ENCODE results near the gene FKBP5. TPM values are rescaled to one million over a fixed set of nuclear protein-coding genes. Genes with fewer than 3 reads are reported as not detected.
"Not testable (repeated sequence)": the region's sequence is repeated elsewhere in the genome, so short reads cannot be mapped to it uniquely, and the experiment has no call there.

The FKBP5 gene
- total RNA-seq, 1 donor from 2014 or later = 246 TPM

DNA sequence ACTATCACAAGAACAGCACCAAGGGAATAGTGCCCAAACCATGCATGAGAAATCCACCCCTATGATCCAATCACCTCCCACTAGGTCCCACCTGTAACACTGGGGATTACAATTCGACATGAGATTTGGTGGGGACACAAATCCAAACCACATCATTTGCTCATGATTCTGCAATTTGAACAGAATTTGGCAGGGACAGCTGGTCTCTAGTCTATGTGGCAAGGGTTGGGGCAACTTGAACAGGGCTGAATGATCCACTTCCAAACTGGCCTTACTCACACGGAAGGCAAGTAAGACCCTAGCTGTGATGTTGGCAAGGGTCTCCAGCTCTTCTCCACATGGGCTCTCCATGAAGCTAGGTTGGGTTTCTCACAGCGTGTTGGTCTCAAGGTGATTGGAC, 10.1 kb upstream of the FKBP5 start:
- DNase-seq (ENCODE audit: extremely low spot score in 2 of 2) = no peak
- intact Hi-C loops (cut with DNase I) = no loop called here
- TF ChIP-seq POLR2A (IDR thresholded peaks at IDR 0.05) (no peak), POLR2AphosphoS5 (IDR thresholded peaks at IDR 0.05; ENCODE audit: insufficient read depth in 1 of 2, low read depth in 1 of 2) (no peak)
- TF ChIP-seq, protein P1, sequence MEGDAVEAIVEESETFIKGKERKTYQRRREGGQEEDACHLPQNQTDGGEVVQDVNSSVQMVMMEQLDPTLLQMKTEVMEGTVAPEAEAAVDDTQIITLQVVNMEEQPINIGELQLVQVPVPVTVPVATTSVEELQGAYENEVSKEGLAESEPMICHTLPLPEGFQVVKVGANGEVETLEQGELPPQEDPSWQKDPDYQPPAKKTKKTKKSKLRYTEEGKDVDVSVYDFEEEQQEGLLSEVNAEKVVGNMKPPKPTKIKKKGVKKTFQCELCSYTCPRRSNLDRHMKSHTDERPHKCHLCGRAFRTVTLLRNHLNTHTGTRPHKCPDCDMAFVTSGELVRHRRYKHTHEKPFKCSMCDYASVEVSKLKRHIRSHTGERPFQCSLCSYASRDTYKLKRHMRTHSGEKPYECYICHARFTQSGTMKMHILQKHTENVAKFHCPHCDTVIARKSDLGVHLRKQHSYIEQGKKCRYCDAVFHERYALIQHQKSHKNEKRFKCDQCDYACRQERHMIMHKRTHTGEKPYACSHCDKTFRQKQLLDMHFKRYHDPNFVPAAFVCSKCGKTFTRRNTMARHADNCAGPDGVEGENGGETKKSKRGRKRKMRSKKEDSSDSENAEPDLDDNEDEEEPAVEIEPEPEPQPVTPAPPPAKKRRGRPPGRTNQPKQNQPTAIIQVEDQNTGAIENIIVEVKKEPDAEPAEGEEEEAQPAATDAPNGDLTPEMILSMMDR (IDR thresholded peaks at IDR 0.05) = no peak
- no peaks in the 10 kb centered on the region for H3K4me1 ChIP-seq
- no peak overlapping the region for H3K27ac ChIP-seq
- H3K9me3 ChIP-seq = no peaks in the 10 kb centered on the region
- H3K4me3 ChIP-seq = no peak overlapping the region
- no peaks in the 10 kb centered on the region for H3K27me3 ChIP-seq
- no peaks in the 10 kb centered on the region for H3K36me3 ChIP-seq

DNA sequence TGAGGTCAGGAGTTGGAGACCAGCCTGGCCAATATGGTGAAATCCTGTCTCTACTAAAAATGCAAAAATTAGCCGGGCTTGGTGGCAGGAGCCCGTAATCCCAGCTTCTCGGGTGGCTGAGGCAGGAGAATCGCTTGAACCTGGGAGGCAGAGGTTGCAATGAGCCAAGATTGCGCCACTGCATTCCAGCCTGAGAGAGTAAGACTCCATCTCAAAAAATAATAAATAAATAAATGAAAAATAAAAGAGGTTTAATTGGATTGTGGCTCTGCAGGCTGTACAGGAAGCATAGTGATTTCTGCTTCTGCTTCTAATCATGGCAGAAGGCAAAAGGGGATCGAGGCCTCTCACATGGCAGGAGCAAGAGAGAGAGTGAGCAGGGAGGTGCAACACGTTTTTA, 9.7 kb upstream of the FKBP5 start:
- intact Hi-C loops (cut with DNase I); H3K4me1 ChIP-seq: not testable (repeated sequence)

DNA sequence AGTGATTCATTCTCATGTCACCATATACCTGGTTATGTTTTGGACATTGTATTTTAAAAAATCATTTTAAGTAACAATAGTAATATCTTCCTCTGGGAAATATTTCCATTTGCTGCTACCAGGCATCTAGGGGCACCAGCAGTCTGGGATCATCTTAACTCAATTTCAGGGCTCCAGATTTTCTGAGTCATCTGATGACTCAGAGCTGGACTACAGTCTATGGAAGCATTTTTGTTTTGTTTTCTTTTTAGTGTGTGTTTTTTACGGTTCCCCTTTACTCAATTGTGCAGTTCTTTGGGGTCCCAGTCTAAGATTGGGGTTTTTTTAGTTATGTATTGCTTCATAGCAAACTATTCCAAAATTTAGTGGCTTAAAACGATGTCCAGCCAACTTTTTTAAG, 5.7 kb upstream of the FKBP5 start:
- DNase-seq (ENCODE audit: extremely low spot score in 2 of 2) = no peak
- Histone ChIP-seq H3K27ac (no peak overlapping the region), H3K27me3 (no peaks in the 10 kb centered on the region), H3K9me3 (no peaks in the 10 kb centered on the region), H3K36me3 (no peaks in the 10 kb centered on the region), H3K4me1 (peaks cover 15% of the 10 kb centered on the region), H3K4me3 (no peak overlapping the region)
- TF ChIP-seq POLR2A (IDR thresholded peaks at IDR 0.05) = no peak
- TF ChIP-seq, protein P1 (IDR thresholded peaks at IDR 0.05) = no peak
- no peak for TF ChIP-seq POLR2AphosphoS5 (IDR thresholded peaks at IDR 0.05; ENCODE audit: insufficient read depth in 1 of 2, low read depth in 1 of 2)
- intact Hi-C loops (cut with DNase I) = no loop called here

More for the DNA sequence above, 9.7 kb upstream of the FKBP5 start:
- not testable (repeated sequence) for H3K27me3 ChIP-seq; DNase-seq (ENCODE audit: extremely low spot score in 2 of 2); H3K27ac ChIP-seq; H3K4me3 ChIP-seq; H3K36me3 ChIP-seq; H3K9me3 ChIP-seq

DNA sequence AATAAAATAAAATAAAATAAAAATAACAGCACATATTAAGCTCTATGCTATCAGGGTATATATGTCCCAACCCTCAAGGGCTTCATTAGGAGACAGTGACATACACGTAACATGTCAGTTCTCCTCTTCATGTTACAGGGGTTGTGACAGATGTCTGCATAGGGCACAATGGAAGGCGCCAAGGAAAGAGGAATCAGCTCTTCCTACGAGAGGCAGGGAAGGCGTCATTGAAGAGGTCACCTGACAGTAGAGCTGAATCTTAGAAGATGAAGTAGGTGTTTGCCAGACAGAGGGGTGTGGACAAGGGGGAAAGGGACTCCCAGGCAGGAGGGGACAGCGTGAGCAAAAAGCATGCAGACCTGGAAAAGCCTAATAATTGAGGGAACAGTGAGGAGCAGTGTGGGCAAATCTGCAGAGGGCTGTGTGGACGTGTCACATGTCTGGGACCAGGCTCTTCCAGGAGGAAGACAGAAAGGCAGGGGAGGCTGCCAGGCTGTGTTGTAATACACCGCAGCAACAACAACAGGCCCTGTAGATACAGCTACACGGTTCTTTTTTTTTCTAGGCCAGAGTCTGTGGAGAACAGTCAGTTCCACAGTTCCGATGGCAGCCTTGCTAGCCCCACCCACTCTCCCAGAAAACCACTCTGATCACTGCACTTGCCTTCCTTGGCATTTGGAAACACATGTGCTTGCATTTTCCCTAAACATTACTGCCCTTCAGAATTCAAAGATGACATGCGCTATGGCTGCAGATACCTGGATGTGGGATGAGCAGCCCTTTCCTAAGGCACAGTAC, 2.5 kb upstream of the FKBP5 start:
- no peak for TF ChIP-seq POLR2A (IDR thresholded peaks at IDR 0.05)
- TF ChIP-seq, protein P1 (IDR thresholded peaks at IDR 0.05) = no peak
- peak; percentile 42 to 98 for TF ChIP-seq POLR2AphosphoS5 (IDR thresholded peaks at IDR 0.05; ENCODE audit: insufficient read depth in 1 of 2, low read depth in 1 of 2)
- Histone ChIP-seq H3K4me1 (peaks cover 15% of the 10 kb centered on the region), H3K27me3 (no peaks in the 10 kb centered on the region), H3K36me3 (no peaks in the 10 kb centered on the region), H3K27ac (peak overlapping the region; percentile 99), H3K4me3 (no peak overlapping the region), H3K9me3 (no peaks in the 10 kb centered on the region)
- DNase-seq (ENCODE audit: extremely low spot score in 2 of 2) = peak in 1 of 2 donors; percentile 98
- intact Hi-C loops (cut with DNase I) = no loop called here

DNA sequence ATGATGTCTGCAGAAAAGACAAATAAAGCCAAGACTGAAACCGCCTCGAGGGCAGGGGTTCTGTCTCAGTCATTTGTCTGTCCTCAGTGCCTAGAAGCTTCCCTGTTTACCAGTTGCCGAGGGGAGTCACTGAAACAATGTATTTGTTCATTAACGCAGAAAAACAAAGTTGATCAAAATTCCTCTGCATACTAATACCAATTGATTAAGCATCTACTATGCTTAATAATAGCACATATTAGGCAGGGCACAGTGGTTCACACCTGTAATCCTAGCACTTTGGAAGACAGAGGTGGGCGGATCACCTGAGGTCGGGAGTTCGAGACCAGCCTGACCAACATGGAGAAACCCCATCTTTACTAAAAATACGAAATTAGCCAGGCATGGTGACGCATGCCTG, 1.8 kb upstream of the FKBP5 start:
- H3K27me3 ChIP-seq = no peaks in the 10 kb centered on the region
- intact Hi-C loops (cut with DNase I) = no loop called here
- no peak overlapping the region for H3K4me3 ChIP-seq
- H3K9me3 ChIP-seq = no peaks in the 10 kb centered on the region
- no peaks in the 10 kb centered on the region for H3K36me3 ChIP-seq
- TF ChIP-seq POLR2A (IDR thresholded peaks at IDR 0.05) = no peak
- TF ChIP-seq, protein P1 (IDR thresholded peaks at IDR 0.05) = no peak
- TF ChIP-seq POLR2AphosphoS5 (IDR thresholded peaks at IDR 0.05; ENCODE audit: insufficient read depth in 1 of 2, low read depth in 1 of 2) = no peak
- H3K27ac ChIP-seq = peak overlapping the region; percentile 99
- DNase-seq (ENCODE audit: extremely low spot score in 2 of 2) = no peak
- peaks cover 15% of the 10 kb centered on the region for H3K4me1 ChIP-seq

DNA sequence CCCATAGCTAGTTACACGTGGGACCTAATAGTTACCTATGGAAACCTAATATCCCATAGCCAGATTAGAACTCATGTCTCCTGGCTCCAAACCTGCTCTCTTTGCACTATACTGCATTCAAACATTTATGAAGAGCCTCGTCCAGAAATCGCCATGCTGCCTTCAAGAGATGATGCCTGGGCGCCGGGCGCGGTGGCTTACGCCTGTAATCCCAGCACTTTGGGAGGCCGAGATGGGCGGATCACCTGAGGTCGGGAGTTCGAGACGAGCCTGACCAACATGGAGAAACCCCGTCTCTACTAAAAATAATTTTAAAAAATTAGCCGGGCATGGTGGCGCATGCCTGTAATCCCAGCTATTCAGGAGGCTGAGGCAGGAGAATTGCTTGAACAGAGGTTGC, 1.3 kb upstream of the FKBP5 start:
- DNase-seq (ENCODE audit: extremely low spot score in 2 of 2); H3K27me3 ChIP-seq; H3K9me3 ChIP-seq; intact Hi-C loops (cut with DNase I); H3K36me3 ChIP-seq; H3K4me3 ChIP-seq: not testable (repeated sequence)
- Histone ChIP-seq H3K4me1 (peaks cover 15% of the 10 kb centered on the region), H3K27ac (peak overlapping the region; percentile 99)
